ENCODE results near the gene CST7. TPM values are rescaled to one million over a fixed set of nuclear protein-coding genes. Genes with fewer than 3 reads are reported as not detected.

Gene CST7
- polyA plus RNA-seq, 1 donor: 1.9 TPM

DNA sequence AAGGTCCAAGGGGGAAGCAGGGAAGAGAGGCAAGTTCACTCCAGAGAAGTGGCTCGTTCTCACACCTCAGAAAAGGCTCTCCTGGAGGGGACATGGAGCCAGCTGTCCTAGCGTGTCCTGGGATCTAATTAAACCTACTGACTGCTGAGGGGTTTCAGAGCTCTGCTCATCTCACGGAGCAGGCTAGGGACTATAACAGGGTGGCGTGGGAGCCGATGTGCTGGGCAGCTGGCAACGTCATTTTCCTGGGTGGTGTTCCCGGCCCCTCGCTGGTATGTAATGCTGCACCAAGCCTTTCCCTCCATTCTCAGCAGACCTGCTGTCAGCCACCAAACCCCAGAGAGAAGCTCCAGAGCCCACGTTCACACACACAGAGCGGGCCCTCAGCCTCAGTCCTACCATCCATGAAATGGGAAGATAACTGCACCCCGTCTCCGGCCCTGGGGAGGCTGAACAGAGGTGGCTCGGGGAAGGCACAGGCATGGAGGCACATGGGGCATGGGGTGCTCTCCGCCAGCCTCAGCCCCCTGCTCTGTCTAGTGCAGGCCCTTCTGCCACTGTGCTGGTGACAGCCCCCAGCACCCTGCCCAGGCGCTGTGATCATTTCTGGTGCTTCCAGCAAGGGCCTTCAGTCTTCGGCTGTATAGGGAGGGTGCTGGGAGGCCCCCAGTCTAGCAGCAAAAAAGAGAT is 1.9 kb downstream of the CST7 start:
- H3K9me3 ChIP-seq (ENCODE audit: control insufficient read depth, low read depth, low read length): no peaks in the 10 kb centered on the region
- no peak overlapping the region for H3K27ac ChIP-seq (ENCODE audit: low read length)
- no CpG with 5 or more reads among the region's 16 CpGs for WGBS (ENCODE audit: insufficient coverage, low lambda C conversion rate)
- H3K4me3 ChIP-seq (ENCODE audit: low read length): no peak overlapping the region
- DNase-seq: no peak
- H3K27me3 ChIP-seq (ENCODE audit: control insufficient read depth, insufficient read depth, low read length): peaks cover 2% of the 10 kb centered on the region
- H3K36me3 ChIP-seq (ENCODE audit: control insufficient read depth, insufficient read depth, low read length): no peaks in the 10 kb centered on the region
- no peaks in the 10 kb centered on the region for H3K4me1 ChIP-seq (ENCODE audit: control insufficient read depth, insufficient read depth, low read length)

DNA sequence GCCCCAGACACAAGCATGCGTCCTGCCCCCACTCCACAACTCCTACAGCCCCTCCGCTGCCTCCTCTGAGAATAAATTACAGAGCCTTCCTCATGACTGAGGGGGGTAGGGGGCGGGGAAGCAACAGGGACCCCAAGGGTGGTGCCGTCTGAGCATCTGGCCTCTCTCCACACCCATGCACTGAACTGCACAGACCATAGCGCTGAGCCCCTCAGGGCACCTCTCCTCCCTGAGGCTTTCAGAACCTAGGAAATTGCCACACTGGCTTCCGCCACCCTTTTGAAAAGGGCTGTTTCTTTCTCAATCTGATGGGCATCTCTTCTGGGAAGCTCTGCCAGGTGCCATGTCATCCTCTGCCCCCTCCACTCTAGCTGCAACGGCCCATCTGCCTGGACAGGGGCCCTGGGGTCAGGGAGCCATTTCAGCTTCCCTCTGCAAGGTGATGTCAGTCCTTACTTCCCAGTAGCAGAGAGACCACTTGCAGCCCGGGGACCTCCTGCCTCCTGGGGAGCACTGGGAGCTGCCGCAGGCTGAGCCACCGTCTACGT is 2.5 kb downstream of the CST7 start:
- no peak overlapping the region for H3K4me3 ChIP-seq (ENCODE audit: low read length)
- no peaks in the 10 kb centered on the region for H3K4me1 ChIP-seq (ENCODE audit: control insufficient read depth, insufficient read depth, low read length)
- H3K27me3 ChIP-seq (ENCODE audit: control insufficient read depth, insufficient read depth, low read length): peaks cover 2% of the 10 kb centered on the region
- peaks cover 2% of the 10 kb centered on the region for H3K36me3 ChIP-seq (ENCODE audit: control insufficient read depth, insufficient read depth, low read length)
- no peak overlapping the region for H3K27ac ChIP-seq (ENCODE audit: low read length)
- DNase-seq: no peak
- H3K9me3 ChIP-seq (ENCODE audit: control insufficient read depth, low read depth, low read length): no peaks in the 10 kb centered on the region
- WGBS (ENCODE audit: insufficient coverage, low lambda C conversion rate): no CpG with 5 or more reads among the region's 11 CpGs

DNA sequence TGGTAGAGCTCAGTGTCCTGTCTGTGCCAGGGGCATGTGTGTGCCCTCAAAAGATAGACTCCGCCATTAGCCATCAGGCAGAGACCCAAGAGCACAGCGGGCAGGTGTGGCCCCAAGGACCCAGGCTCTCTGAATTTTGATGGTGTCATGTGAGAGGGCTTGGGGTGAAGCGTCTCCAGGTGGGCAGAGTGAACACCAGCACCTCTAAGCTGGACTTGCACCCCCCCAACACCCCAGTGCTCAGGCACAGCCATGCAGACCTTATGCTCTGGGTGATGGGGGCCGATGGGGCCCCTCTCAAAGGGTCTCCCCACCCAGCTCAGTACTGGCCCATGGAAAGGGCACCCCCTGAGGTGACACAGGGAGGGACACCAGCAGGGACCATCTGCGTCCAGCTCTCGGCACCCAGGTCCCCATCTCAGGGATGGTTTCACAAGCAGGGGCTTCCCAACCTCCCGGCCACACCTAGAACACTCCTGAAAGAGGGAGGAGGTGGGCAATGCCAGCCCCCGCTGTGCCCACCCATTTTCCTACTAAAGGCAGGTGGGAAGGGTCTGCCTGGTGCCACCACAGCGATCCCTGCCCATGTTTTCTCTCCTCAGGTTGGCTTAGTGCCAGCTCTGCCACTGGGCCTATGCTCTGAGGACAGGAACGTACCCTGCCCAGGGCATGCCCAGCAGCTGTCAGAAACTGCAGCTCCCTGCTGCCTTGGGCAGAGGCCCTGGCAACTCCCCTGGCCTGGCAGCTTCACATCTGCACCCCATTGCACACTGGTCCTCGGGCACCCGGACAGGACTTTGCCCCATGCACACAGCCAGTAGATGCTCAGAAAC is 3.5 kb downstream of the CST7 start:
- H3K27ac ChIP-seq (ENCODE audit: low read length): no peak overlapping the region
- H3K4me3 ChIP-seq (ENCODE audit: low read length): no peak overlapping the region
- H3K27me3 ChIP-seq (ENCODE audit: control insufficient read depth, insufficient read depth, low read length): peaks cover 2% of the 10 kb centered on the region
- H3K36me3 ChIP-seq (ENCODE audit: control insufficient read depth, insufficient read depth, low read length): peaks cover 3% of the 10 kb centered on the region
- no peaks in the 10 kb centered on the region for H3K4me1 ChIP-seq (ENCODE audit: control insufficient read depth, insufficient read depth, low read length)
- WGBS (ENCODE audit: insufficient coverage, low lambda C conversion rate): no CpG with 5 or more reads among the region's 12 CpGs
- DNase-seq: no peak
- H3K9me3 ChIP-seq (ENCODE audit: control insufficient read depth, low read depth, low read length): no peaks in the 10 kb centered on the region

DNA sequence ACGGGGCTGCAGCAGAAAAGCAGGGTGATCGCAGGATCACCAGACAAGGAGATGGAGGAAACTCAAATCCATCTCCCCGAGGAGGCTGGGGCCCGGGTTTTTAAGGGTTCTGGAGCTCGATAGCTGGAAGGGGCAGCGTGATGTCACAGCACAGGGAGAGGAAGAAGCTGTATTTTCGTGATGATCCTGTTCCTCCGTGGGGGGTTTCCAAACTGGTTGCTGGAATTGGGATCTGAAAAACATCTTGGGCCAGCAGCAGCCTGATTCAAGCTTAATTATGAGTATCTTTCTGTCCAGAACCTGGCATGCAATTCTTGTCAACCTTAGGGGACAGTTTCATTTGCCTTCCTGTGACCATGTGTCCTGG is 4.1 kb downstream of the CST7 start:
- Histone ChIP-seq H3K4me1 (ENCODE audit: control insufficient read depth, insufficient read depth, low read length) (no peaks in the 10 kb centered on the region), H3K36me3 (ENCODE audit: control insufficient read depth, insufficient read depth, low read length) (peaks cover 9% of the 10 kb centered on the region), H3K27me3 (ENCODE audit: control insufficient read depth, insufficient read depth, low read length) (peaks cover 2% of the 10 kb centered on the region), H3K9me3 (ENCODE audit: control insufficient read depth, low read depth, low read length) (no peaks in the 10 kb centered on the region), H3K4me3 (ENCODE audit: low read length) (no peak overlapping the region), H3K27ac (ENCODE audit: low read length) (no peak overlapping the region)
- DNase-seq: no peak
- no CpG with 5 or more reads among the region's 8 CpGs for WGBS (ENCODE audit: insufficient coverage, low lambda C conversion rate)

DNA sequence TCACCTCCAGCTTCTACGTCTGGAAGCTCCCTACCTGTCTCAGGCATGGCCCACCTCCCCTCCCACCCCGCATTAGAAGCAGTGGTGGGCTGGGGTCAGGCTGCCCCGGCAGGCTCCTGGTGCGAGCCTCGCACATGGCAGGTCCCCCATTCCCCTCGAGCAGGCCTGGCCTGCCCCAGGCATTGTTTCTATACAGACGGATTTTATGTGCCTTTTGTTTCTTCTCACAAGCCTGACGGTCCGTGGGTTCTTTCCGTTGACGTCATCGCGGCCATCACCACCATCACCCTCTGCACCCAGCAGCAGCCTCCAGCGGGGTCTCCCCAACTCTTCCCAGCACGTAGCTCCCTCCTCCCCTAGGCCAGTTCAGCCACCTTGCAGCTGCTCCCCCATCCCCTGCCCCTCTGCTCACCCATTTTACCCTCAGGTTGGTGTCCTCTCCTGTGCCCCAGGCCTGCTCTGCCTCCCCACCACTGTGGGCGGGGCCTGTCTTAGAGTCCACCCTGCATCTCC is 4.6 kb downstream of the CST7 start:
- no peak for DNase-seq
- H3K27ac ChIP-seq (ENCODE audit: low read length): no peak overlapping the region
- peaks cover 2% of the 10 kb centered on the region for H3K27me3 ChIP-seq (ENCODE audit: control insufficient read depth, insufficient read depth, low read length)
- H3K9me3 ChIP-seq (ENCODE audit: control insufficient read depth, low read depth, low read length): no peaks in the 10 kb centered on the region
- WGBS (ENCODE audit: insufficient coverage, low lambda C conversion rate): no CpG with 5 or more reads among the region's 16 CpGs
- H3K36me3 ChIP-seq (ENCODE audit: control insufficient read depth, insufficient read depth, low read length): peaks cover 11% of the 10 kb centered on the region
- H3K4me3 ChIP-seq (ENCODE audit: low read length): no peak overlapping the region
- H3K4me1 ChIP-seq (ENCODE audit: control insufficient read depth, insufficient read depth, low read length): no peaks in the 10 kb centered on the region

DNA sequence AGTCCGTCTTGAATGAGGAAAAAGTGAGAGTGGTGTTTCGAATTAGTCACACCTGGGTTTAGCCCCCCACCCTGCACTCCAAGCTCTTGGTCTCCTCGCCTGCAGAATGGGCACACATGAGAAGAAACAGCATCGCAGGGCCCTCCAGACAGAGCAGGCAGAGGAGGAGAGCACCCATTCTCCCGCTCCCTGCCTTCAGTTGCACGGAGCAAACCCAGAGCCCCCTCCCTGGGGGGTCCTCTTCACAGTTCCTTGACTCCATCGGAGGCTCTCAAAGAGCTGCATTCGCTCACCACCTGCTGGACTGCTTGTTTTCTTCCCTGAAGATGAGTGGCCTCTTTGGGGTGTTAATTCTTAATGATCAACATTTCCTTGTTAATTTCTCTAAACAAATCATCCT is 5.1 kb downstream of the CST7 start:
- no peaks in the 10 kb centered on the region for H3K4me1 ChIP-seq (ENCODE audit: control insufficient read depth, insufficient read depth, low read length)
- peaks cover 11% of the 10 kb centered on the region for H3K36me3 ChIP-seq (ENCODE audit: control insufficient read depth, insufficient read depth, low read length)
- DNase-seq: no peak
- WGBS (ENCODE audit: insufficient coverage, low lambda C conversion rate): no CpG with 5 or more reads among the region's 8 CpGs
- no peak overlapping the region for H3K27ac ChIP-seq (ENCODE audit: low read length)
- no peak overlapping the region for H3K4me3 ChIP-seq (ENCODE audit: low read length)
- peaks cover 2% of the 10 kb centered on the region for H3K27me3 ChIP-seq (ENCODE audit: control insufficient read depth, insufficient read depth, low read length)
- H3K9me3 ChIP-seq (ENCODE audit: control insufficient read depth, low read depth, low read length): no peaks in the 10 kb centered on the region

DNA sequence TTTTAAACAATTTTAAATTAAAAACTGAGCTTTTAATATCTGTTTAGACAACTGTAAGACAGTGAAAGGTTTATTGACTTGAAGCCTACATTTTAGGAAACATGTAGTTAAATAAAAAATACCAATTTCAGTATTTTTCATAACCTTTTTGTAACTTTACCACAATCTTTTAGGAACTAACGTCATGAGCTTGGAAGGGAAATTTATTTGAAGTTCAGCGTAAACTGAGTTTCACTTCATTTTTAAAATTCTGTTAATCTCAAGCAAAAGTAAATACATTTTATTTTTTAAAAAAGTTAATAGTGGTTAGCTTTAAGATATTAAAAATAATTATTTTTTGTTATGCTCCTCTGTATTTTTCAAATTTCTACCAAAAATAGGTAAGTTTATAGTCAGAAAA is 5.5 kb downstream of the CST7 start:
- Histone ChIP-seq H3K27me3 (ENCODE audit: control insufficient read depth, insufficient read depth, low read length) (peaks cover 2% of the 10 kb centered on the region), H3K27ac (ENCODE audit: low read length) (no peak overlapping the region), H3K4me3 (ENCODE audit: low read length) (no peak overlapping the region), H3K4me1 (ENCODE audit: control insufficient read depth, insufficient read depth, low read length) (no peaks in the 10 kb centered on the region), H3K36me3 (ENCODE audit: control insufficient read depth, insufficient read depth, low read length) (peaks cover 11% of the 10 kb centered on the region), H3K9me3 (ENCODE audit: control insufficient read depth, low read depth, low read length) (no peaks in the 10 kb centered on the region)
- 100% methylated on average over 1 of the region's 2 CpGs for WGBS (ENCODE audit: insufficient coverage, low lambda C conversion rate)
- no peak for DNase-seq

DNA sequence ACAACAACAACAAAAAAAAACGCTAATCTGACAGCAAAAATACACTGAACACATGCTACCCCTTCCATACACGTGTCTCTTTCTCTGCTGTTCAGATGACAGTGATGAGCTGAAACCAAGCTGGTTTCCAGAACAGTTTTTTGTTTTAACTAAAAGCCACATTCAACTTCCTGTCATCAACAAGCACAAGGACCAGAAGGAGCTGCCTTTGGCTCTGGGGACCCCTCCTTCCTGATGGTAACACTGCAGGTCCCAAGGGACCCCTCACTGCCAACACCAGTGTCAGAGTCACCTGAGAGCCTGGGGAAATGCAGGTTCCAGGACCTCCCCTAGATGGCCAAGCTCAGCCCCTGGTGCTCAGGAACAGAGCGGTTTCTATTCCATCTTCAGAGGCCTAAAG is 6.0 kb downstream of the CST7 start:
- H3K4me1 ChIP-seq (ENCODE audit: control insufficient read depth, insufficient read depth, low read length): no peaks in the 10 kb centered on the region
- DNase-seq: peak in 1 of 2 donors; percentile 5
- WGBS (ENCODE audit: insufficient coverage, low lambda C conversion rate): no CpG with 5 or more reads among the region's 3 CpGs
- H3K9me3 ChIP-seq (ENCODE audit: control insufficient read depth, low read depth, low read length): no peaks in the 10 kb centered on the region
- H3K36me3 ChIP-seq (ENCODE audit: control insufficient read depth, insufficient read depth, low read length): peaks cover 14% of the 10 kb centered on the region
- H3K27me3 ChIP-seq (ENCODE audit: control insufficient read depth, insufficient read depth, low read length): peaks cover 2% of the 10 kb centered on the region
- H3K27ac ChIP-seq (ENCODE audit: low read length): no peak overlapping the region
- no peak overlapping the region for H3K4me3 ChIP-seq (ENCODE audit: low read length)

DNA sequence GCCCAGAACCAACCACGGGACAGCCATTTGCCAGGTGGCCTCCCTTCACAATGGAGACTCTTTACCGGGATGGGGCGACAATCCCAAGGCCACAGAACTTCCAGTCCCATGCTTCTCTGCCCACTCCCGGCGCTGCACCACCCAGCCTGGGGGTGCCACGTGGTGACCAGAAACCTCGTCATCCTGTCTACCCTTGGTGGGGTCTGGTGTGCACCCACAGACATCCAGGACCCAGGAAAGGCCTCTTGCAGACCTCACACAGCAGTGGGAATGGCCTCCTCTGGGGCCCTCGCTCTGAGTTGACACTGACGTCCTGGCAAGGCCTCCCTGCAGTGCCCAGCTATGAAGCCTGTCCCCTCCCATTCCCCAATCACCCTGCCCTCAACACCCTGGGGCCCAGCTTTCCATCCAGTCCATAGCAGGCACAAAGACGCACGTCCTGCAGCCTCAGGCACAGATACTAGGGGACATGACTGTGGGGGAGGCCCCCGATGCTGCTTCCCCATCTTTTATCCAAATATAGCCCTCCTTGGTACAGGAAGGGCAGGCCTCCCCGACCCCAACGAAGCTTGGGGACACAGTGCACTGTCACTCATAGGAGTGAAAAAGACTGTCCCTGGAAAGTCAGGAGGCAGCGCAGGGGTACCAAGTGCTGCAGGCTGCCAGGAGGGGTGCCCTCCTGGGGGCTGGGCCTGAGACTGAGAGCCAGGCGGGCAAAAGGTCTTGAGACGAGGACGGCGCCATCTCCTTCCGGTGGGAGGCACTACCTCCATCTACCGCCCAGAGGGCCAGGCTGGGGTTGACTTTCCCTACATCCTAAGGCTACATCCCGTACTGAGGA is 7.2 kb downstream of the CST7 start:
- H3K4me3 ChIP-seq (ENCODE audit: low read length): no peak overlapping the region
- peaks cover 17% of the 10 kb centered on the region for H3K36me3 ChIP-seq (ENCODE audit: control insufficient read depth, insufficient read depth, low read length)
- H3K4me1 ChIP-seq (ENCODE audit: control insufficient read depth, insufficient read depth, low read length): no peaks in the 10 kb centered on the region
- no peak overlapping the region for H3K27ac ChIP-seq (ENCODE audit: low read length)
- H3K27me3 ChIP-seq (ENCODE audit: control insufficient read depth, insufficient read depth, low read length): no peaks in the 10 kb centered on the region
- WGBS (ENCODE audit: insufficient coverage, low lambda C conversion rate): no CpG with 5 or more reads among the region's 22 CpGs
- H3K9me3 ChIP-seq (ENCODE audit: control insufficient read depth, low read depth, low read length): no peaks in the 10 kb centered on the region
- no peak for DNase-seq

All from large intestine (tissue), 3 donors.